DMS153 (cell line): ENCODE results near the gene AP5Z1.

Experiments
- DNase-seq: peaks from one replicate; lab custom pipeline; 2025; lab: John Stamatoyannopoulos, UW

Gene AP5Z1

DNA sequence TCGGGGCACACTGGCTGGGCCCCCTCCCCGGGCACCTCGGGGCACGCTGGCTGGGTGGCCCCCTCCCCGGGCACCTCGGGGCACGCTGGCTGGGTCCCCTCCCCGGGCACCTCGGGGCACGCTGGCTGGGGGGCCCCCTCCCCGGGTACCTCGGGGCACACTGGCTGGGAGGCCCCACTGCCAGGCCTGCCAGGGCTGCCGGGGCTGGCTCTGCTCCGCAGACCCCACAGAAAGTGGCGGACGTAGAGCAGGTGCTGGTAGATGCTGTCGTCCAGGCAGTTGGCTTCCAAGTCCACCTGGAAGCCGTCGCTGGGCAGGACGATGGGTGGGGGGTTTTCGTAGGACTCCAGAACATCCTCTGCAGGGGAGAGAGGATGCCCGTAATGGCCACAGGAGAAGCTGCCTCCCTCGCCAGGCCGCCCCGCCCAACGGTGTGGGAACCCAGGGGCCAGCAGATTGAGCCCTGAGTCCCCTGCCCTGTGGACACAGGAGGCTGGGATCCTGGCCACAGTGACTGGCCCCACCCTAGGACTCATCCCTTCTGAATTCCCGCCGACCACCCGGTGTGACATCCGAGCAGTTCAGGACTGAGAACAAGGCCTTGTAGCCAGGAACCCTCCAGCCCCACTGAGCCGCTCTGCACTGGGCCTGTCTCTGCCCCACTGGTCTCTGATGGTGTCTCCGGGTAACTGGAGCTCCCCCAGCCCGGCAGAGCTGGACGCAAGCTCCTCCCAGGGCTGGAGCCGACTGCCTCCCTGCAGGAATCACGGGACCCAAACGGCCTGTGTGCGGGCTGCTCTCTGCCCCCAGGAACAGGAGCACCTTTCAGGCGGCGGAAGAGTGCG is 28.2 kb downstream of the AP5Z1 start:
- no peak for DNase-seq

DNA sequence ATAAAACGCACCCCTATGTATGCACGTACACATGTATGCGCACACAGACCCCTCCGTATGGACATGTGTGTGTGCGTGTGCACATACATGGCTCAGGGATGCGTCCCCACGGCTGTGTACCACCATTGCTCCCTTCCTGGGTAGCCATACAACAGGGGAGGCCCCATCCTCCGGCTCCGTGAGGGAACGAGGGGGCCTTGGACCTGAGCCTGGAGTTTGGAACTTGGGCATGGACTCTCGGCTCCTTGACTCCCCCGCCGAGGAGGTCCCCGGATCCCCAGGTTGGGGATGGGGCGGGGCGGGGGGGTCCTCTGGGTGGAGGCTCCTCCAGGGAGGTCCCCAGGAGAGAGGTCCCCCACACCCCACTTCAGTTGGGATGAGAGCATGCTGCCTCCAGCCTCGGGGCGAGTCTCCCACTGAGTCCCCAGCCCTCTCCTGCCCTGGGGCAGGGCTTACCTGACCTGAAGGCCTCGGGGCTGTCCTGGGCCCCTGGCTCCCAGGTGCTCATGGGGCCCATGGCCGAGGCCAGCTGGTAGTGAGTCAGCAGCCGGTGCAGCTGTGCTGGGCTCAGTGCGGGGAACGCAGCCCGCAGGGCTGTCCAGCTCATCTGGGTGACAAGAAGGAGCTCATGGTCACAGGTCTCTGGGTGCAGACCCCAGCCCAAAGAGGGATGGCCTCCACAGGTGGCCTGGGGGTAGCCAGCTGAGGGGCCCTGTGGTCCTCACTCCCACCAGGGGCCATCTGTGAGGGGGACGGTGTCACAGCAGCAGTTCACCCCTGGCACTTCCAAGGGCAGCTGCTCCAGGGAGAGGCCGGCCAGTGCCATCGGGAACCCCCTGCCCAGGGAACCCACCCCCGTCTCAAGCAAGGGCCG is 29.9 kb downstream of the AP5Z1 start:
- no peak for DNase-seq

DNA sequence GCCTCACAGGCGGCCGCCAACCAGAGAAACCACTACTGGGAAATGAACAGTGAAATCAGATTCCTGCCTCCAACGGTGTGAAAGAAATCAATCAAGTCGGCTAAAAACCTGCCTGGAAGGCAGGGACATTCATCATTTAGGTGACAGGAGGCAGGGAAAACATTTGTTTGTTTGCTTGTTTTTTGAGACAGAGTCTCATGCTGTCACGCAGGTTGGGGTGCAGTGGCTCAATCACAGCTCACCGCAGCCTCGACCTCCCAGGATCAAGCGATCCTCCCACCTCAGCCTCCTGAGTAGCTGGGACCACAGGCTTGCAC is 30.5 kb downstream of the AP5Z1 start:
- no peak for DNase-seq

DNA sequence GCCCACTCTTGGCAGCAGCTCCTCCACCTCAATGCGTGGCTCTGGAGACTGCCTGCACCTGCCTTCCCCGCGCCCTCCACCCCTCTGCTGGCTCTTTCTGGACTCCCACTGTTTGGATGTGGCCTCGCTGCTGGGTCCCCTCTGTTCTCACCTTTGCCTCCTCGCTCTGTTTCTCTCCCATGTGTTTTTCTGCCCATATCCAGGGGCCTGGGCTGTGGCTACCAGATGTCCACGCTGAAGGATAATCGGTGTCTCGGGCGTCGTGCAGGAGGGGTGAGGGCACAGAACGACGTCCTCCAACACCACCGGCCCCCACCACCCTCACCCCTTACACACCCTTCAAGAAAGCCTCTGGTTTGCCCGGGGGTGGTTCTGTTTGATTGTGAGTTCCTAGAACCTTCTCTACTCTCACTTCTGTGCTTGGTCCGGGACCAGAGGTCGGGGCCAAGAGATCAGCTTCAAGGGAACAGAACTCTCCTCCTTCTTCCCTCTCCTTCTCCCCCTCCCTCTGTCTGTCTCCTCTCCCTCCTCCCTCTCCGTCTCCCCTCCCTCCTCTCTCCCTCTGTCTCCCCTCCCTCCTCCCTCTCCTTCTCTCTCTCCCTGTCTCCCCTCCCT is 31.7 kb downstream of the AP5Z1 start:
- no peak for DNase-seq

DNA sequence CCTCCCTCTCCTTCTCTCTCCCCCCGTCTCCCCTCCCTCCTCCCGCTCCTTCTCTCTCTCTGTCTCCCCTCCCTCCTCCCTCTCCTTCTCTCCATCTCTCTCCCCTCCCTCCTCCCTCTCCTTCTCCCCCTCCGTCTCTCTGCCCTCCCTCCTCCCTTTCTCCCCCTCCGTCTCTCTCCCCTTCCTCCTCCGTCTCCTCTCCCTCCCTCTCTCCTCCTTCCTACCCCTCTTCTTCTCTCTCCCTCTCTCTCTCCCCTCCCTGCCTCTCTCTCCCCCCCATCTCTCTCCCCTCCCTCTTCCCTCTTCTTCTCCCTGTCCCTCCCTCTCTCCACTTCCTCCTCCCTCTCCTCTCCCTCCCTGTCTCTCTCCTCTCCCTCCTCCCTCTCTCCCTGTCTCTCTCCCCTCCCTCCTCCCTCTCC is 32.2 kb downstream of the AP5Z1 start:
- no peak for DNase-seq

DNA sequence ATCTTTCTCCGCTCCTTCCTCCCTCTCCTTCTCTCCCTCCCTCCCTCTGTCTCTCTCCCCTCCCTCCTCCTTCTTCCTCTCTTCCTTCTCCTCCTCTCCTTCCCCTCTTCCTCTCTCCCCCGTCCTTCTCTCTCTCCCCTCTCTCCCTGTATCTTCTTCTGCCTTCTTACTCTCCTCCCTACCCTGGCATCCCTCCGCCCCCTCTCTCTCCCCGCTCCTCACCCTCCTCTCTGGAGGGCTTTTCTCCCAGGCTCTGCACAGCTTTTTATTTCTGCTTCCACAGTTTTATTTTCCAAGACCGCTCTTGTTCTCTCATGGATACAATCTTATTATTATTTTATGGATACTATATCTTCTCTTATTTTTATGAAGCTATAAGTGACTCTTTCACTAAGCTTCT is 32.6 kb downstream of the AP5Z1 start:
- no peak for DNase-seq

DNA sequence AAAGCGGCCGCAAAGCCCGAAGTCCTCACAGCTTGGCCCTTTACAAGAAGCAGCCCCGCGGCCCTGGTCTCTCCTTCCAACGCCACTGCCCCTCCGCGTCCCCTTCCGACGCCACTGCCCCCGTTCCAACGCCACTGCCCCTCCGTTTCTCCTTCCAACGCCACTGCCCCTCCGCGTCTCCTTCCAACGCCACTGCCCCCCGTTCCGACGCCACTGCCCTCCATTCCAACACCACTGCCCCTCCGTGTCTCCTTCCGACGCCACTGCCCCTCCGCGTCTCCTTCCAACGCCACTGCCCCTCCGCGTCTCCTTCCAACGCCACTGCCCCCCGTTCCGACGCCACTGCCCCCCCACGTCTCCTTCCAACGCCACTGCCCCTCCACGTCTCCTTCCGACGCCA is 33.1 kb downstream of the AP5Z1 start:
- no peak for DNase-seq

DNA sequence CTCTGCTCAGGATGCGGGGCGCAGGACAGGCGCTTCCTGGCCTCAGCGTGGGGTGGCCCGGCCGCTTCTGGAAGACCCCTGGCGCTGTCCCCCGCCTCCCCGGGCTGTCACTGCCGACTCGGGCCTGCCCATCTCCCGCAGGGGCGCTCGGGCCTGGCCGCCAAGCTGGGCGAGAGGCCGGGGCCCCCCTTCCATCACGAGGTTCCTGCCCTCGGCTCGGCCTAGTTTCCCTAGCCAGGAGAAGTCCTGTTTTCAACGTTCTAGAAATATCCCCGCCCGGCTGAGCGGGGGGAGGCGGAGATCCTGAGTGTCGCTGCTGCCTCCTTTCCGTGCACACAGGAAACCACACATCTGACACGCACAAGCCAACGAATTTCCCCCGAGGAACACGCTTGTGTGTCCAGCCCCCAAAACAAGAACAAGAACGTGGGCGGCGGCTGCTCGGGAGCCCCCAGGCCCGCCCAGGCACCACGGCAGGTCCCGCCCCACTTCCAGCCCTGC is 33.7 kb downstream of the AP5Z1 start:
- DNase-seq, result no peak

DNA sequence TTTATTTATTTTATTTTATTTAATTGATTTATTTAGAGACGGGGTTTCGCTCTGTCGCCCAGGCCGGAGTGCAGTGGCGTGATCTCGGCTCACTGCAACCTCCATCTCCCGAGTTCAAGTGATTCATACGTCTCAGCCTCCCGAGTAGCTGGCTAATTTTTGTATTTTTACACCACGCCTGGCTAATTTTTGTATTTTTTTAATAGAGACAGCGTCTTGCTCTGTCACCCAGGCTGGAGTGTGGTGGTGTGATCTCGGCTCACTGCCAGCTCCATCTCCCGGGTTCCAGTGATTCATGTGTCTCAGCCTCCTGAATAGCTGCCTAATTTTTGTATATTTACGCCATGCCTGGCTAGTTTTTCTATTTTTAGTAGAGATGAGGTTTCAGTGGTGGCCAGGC is 34.2 kb downstream of the AP5Z1 start:
- no peak for DNase-seq

DNA sequence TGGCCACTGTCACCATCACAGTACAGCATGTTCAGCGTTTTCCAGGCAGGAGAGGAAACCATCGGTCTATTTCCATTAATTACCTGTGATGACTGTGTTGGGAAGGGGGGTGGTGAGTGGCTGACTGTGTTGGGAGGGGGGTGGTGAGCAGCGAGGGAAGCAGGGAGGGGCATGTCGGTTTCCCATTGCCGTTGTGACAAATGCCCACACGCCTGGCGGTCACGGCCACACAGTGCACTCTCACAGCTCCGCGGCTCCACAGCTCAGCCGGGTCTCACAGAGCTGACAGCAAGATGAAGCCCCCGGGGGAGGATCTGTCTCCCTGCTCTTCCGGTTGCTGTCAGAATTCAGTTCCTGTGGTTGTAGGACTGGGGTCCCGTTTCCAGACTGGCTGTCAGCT is 39.0 kb downstream of the AP5Z1 start:
- DNase-seq, result no peak

DNA sequence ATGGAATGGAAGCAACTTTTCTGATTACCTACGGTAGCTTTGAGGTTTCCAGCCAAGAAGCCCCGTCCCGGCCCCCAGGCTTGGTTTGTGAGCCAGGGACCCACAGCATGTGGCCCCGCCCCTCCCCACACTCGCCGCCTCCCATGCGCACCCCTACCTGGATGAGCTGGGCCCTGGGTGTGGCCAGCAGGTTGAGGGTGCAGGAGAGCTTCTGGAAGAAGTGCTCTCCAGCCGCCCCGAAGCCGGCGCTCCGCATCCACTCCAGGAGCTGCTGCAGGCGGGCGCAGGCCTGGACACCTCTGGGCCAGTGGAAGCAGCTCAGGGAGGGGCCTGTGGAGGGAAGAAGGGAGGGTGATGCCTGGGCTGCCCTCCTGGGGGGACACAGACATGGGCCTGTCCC is 39.7 kb downstream of the AP5Z1 start:
- DNase-seq, result no peak

DNA sequence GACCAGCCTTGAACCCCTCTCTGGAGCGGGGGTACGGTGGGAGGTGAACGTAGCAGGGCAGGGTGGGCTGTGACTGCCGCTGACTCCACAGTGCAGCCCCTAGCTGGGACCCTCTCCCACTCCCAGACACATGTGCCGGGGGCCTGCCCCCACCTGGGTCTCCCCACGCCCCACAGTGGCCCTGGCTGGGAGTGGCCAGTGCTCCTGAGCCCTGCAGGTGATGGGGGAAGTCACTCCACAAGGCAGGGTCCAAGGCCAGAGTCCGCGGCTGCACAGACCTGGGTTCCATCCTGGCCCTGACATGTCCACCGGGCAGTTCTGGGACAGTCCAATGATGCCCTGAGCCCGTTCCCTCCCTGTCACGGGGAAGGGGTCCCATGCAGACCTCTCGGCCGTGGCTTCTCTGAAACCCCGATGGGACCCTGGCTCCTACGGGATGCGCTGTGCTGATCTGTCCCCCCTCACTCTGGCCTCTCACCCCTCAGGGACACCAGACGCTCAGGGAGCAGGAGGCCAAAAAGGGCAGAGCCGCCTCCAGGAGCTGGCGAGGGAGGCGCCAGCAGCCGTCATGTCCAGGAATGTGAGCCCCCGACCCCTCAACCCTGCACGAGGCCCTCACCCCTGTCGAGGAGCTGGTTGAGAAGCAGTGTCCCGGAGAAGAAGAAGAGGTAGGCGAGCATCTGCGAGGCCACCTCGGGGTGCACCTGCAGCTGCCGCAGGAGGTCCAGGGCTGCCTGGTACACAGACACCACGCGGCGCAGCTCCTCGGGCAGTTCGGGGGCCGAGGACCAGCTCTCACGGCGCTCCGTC is 40.4 kb downstream of the AP5Z1 start:
- no peak for DNase-seq

DNA sequence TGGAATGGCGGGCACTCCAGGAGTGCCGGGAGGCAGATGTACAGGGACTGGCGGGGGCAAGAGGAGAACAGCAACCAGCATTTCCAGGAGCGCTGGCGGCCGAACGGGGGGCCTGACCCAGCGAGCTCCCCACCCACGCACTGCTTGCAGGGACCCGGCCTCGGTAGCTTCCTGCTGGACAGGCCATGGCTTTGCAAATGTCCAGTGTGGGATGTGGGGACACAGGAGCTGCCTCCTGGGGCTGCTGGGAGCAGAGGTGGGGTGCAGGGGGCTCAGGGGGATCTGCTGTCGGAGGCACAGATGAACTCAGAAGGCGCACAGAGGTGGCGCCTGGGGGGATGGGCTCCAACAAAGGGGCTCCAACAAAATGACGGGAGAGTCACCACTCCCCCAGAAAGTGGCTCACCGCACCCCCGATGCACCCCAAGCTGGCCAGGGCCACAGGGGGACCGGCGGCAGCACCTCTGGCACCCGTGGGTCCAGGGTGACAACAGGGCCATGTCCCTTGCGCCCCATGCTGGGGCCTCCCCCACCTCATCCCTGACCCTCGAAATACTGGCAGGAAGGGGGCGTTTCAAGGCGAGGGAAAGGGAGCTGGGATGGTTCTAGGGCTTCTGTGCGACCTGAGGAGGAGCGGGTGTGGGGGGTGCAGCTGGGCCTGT is 41.1 kb downstream of the AP5Z1 start:
- no peak for DNase-seq

DNA sequence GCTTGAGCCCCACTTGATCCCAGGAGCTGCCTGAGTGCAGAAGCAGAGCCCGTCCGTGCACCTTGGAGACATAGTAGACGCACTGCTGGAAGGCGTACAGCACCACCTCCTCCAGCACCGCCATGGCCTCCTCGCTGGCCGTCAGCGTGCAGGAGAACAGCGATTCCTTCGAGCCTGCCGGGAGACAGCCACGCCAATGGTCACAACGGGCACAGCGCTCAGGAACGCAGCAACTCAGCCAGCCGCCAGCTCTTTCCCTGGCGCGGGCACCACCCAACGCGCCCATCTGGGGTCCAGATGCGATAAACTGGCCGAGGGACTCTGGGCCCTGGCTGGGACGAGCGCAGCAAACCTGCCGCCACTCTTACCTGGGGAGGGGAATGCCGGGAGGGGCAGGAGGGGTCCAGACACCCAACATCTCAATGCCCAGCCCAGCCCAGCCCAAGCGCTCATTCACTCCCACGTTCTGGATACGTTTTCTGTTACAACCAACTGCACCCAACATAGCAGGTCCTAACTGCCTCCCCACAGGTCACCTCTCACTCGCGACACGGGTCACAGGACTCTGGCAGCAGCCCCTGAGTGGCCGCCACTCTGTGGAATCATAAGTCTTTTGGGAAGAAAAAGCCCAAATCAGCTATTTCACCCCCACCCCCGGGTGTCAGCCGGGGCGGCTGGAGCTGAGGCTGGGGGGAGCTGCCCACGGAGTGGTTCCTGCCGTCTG is 41.9 kb downstream of the AP5Z1 start:
- DNase-seq, result no peak

DNA sequence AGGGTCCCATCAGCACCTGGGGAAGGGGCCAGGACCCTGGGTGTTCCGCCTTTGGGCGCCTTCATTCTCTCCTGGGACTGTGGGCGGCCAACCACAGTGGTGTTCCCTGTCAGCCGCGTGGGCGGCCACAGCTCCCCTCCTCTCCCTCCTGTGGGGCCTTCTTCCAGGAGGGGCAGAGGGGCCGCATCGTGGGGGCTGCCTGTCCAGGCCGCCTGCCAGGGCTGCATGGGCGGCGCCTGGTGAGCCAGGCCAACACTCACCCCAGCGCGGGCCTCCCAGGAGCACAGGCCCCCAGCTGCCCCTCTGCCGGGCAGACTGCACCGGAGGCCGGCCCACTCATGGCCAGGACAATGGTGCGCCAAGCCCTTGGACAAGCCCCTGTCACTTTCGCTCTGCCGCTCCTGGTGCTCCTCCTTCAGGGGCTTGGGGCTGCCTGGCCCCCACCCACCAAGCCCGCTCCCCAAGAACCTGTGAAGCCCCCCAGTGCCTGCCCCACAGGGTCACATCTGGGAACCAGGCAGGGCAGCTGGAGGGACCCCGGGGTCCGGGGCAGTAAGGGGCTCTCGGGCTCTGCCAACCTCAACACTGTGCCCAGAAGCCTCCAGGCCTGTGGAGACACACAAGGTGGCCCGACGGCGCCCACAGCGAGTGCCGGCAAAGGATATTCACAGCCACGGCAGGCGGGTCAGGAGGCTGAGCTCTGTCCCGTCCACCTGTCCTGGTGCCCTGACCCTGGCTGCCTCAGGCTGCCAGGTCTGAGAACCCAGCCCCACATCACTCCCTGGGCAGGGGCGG is 42.8 kb downstream of the AP5Z1 start:
- no peak for DNase-seq

DNA sequence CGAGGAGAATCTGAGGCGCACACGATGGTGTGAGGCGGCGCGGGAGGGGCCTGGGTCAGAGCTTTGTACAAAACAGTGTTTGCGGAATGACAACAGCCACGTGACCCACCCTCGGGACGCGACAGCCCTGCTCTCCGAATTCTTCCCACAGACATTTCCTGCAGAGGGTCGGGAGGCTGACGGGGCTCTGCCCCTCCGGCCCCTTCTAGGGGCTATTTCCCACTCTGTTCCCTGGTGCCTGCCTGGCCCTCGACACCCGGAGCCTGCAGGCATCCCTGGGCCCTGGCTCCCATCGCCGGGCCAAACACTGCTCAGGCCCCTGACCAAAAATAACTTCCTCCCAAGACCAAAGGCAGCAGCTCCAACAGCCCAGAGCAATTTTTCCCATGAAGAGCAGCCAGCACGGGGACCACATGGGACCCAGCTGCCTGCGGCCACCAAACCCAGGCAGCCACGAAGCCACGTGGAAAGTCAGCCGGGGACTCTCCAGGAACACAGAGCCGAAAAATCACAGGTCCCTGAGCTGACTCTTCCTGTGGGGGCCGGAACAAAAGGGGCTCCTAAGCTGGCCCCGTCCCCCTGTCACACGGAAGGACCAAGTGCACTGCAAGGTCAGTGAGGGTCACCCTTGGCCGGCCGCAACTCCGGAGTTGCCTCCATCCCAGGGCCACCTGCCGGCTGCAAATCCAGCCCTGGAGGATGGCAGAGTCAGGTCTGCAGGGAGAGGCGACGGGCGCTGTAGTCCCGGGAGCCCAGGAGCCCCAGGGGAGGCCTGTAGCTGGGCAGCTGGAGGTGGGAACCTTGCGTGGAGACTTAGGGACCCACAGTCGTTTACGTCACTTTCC is 44.4 kb downstream of the AP5Z1 start:
- no peak for DNase-seq

DNA sequence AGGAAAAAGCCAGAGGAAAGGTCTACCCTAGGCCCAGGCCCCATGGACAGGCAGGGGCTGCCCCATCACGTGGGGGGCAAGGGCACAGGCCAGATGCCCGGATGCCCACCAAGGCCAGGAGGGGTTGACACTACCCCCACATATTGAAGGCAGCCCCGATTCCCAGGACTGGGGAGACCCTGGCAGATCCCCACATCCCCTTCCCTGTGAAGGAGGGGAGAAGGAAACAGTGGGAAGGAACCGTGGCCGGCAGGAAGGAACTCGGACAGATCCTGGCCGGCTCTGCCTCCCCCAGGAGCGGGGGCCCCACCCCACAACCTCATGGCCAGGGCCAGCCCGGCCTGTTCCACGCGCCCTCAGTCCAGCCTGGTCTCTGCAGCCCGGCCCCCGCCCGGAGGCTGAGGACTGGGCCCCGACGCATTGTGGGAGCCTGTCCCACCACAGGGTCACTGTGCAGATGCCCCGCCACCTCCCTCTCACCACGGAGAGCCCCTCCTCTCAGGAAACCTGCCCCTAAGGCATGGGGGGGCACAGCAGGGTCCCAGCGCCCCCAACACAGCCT is 45.1 kb downstream of the AP5Z1 start:
- no peak for DNase-seq

DNA sequence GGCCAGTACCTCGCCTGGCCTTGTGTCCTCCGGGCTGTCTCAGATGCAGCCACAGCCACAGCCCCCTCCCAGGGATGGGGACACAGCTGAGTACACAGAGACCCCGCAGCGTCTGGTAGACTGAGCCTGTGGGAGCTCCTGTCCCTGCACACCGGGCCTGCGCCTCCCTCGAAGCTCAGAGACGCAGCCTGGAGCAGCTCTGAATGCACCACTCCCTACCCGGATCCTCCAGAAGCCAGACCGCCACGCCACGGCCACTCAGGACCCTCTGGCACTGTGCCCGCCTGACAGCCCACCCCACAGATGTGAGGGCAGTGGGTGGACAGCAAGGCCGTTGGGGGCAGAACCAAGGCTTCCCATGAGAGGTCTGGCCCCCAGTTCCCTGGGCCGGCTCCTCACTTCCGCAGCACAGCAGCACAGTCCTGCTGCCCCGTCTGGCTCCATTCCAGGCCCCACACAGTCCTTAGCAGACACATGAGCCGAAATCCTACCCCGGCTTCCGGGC is 45.6 kb downstream of the AP5Z1 start:
- DNase-seq, result no peak
